GM10266 (cell line): ENCODE results near the gene PPP1R36.
"Not testable (repeated sequence)": the region's sequence is repeated elsewhere in the genome, so short reads cannot be mapped to it uniquely, and the experiment has no call there.

ENCODE experiments used
- DNase-seq: peaks from one replicate; pipeline ENCODE4 v3.0.0; 2012; ENCODE audit errors: extremely low spot score
- TF ChIP-seq, protein P1 (sequence below): IDR thresholded peaks from 2 replicates; pipeline ENCODE4 v1.5.1; 2012; ENCODE audit warnings: mild to moderate bottlenecking, low read depth; ENCODE audit not compliant: control insufficient read depth, insufficient read depth; ENCODE audit errors: missing control alignments

Gene PPP1R36

GRCh38 chr14:64630778-64631177 lies 81.0 kb downstream of the PPP1R36 start:
- TF ChIP-seq, protein P1, sequence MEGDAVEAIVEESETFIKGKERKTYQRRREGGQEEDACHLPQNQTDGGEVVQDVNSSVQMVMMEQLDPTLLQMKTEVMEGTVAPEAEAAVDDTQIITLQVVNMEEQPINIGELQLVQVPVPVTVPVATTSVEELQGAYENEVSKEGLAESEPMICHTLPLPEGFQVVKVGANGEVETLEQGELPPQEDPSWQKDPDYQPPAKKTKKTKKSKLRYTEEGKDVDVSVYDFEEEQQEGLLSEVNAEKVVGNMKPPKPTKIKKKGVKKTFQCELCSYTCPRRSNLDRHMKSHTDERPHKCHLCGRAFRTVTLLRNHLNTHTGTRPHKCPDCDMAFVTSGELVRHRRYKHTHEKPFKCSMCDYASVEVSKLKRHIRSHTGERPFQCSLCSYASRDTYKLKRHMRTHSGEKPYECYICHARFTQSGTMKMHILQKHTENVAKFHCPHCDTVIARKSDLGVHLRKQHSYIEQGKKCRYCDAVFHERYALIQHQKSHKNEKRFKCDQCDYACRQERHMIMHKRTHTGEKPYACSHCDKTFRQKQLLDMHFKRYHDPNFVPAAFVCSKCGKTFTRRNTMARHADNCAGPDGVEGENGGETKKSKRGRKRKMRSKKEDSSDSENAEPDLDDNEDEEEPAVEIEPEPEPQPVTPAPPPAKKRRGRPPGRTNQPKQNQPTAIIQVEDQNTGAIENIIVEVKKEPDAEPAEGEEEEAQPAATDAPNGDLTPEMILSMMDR, result no peak
- no peak for DNase-seq

- DNase-seq, result not testable (repeated sequence)
These were observed 81.5 kb downstream of the PPP1R36 start for GRCh38 chr14:64631222-64631621.

GRCh38 chr14:64632056-64632455 lies 82.3 kb downstream of the PPP1R36 start:
- no peak for DNase-seq
- TF ChIP-seq, protein P1, result no peak

DNA sequence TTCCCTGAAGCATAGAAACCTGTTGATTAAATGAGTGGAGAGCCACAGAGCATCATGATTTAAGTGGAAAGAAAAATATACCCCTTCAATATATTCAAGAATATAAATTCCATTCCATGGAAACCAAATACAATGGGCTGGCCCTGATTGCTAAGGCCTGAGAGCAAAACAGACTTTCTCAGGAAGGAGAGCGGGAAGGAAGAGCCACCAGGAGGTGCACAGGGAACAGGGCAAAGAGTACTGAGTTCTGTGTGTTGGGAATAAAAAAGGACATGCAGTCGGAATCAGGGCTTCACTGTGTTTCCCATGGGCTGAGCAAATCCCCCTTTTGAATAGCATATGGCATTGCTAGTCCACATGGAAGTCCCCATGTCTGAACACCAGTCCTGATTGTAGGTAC lies 84.8 kb downstream of the PPP1R36 start:
- TF ChIP-seq, protein P1, result no peak

DNA sequence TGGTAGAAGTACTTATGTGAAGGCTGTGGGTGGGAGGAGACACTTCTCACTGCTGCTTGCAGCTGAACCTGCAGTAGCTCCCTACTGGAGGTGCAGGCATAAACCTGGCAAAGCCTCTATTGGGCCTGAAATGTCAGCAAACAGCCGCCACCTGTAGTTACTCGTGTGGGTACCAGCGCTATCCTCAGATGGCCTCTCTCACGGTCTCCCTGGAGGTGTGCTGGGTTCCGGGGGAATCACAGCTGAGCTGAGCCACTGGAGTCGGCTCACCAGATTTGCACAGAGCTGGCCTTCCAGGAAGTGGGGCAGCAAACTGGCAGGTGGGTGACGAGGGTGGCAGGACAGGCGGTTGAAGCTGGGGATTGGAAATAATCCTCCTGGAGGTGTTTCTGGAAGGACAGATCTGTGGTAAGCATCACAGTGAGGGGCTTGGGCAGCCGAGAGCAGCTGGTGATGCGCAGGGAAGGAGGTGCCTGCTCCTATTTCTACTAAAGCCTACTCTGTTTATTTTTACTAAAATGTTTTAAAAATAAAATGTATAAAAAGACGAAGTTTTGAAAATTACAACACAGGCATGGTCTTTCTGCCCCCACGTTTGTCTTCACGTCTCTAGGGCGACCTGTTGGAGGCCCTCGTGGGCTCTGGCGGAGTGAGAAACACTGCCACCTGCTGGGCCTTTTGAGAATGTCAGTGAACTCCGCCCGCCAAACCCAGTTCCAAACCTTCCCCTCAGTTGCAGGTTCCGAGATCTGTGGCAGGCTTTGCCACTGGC lies 86.6 kb downstream of the PPP1R36 start:
- peak; percentile 78 for DNase-seq
- TF ChIP-seq, protein P1, result peak; percentile 79

More for the DNA sequence above, 84.8 kb downstream of the PPP1R36 start:
- no peak for DNase-seq

DNA sequence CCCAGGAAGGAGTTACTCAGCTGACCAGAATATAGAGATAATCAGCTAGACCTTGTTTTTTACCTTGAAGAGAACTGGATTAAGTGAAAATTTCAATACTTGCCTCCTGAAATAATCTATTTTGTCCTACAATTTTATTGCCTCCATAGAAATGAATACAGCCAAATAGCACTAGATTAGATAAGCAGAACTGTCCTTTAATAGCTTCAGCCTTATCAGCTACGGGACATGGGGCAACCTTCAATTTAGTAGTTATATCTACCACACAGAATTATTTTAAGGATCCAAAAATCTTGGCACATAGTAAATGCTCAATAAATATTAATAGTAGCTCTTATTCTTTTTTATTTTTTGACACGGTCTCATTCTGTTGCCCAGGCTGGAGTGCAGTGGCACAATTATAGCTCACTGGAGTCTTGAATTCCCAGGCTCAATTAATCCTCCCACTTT lies 87.2 kb downstream of the PPP1R36 start:
- no peak for DNase-seq
- TF ChIP-seq, protein P1, result no peak

DNA sequence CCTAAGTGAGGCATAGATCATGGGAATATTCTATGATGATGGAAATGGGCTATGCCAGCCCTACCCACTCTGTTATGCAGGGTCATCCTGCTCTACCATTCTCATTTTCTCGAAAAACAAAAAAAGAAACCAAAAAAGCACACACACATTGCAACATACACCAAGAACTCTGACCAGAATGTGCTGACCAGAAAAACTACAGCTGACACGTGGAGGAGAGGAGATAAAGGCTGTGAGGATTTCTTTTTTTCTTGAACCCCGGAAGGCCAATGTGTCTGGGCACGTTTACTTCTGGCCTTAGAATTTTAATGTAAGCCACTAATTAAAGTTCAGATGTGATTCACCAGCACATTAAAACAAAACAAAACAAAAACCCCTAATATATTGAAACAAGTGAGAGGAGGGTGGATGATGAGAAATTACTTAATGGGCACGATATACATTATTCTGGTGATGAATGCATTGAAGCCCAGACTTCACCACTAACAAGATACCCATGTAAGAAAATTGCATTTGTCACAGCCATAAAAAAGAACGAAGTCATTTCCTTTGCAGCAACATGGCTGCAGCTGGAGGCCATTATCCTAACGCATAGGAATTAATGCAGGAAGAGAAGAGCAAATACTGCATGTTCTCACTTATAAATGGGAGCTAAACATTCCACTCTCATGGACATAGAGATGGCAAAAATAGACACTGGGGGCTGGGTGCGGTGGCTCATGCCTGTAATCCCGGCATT lies 88.1 kb downstream of the PPP1R36 start:
- no peak for DNase-seq
- TF ChIP-seq, protein P1, result no peak
